Lung (tissue), 12 donors: ENCODE results near the gene RASSF1. TPM values are rescaled to one million over a fixed set of nuclear protein-coding genes. Genes with fewer than 3 reads are reported as not detected.

Experiments
- ATAC-seq: fragments of 200-7000 bp; cut with Tn5 transposase; one replicate; pipeline ENCODE4 v1.9.1; 2020; ENCODE audit warnings: moderate number of reproducible peaks; ENCODE audit not compliant: insufficient read depth, low FRiP score
- DNase-seq, 3 donors: peaks; one replicate each; pipeline ENCODE4 v3.0.0-alpha.2; 2013 to 2017
- H3K27ac ChIP-seq, 2 donors: one replicate each; pipeline ENCODE4 v1.5.1; 2013; ENCODE audit warnings: mild to moderate bottlenecking in 2 of 2, moderate library complexity in 2 of 2, control low read depth in 1 of 2, inconsistent platforms in 1 of 2, low read depth in 1 of 2, low read length in 1 of 2
- H3K27me3 ChIP-seq, 3 donors: one replicate each; pipeline ENCODE4 v1.5.1; 2013; ENCODE audit warnings: low read length in 2 of 3; ENCODE audit not compliant: control insufficient read depth in 3 of 3, insufficient read depth in 3 of 3
- H3K36me3 ChIP-seq, 4 donors: one replicate each; pipeline ENCODE4 v1.5.1; 2013; ENCODE audit warnings: low read length in 4 of 4, mild to moderate bottlenecking in 1 of 4, moderate library complexity in 1 of 4; ENCODE audit not compliant: control insufficient read depth in 4 of 4, insufficient read depth in 4 of 4
- H3K4me1 ChIP-seq, 5 donors: one replicate each; pipeline ENCODE4 v1.5.1; 2013; ENCODE audit warnings: low read length in 5 of 5, mild to moderate bottlenecking in 2 of 5, moderate library complexity in 1 of 5; ENCODE audit not compliant: control insufficient read depth in 5 of 5, insufficient read depth in 5 of 5
- H3K4me3 ChIP-seq: one replicate; pipeline ENCODE4 v1.5.1; 2013; ENCODE audit warnings: mild to moderate bottlenecking, control low read depth, moderate library complexity
- H3K9ac ChIP-seq, 2 donors: one replicate each; pipeline ENCODE4 v1.5.1; 2013; ENCODE audit warnings: low read length in 2 of 2, control low read depth in 1 of 2; ENCODE audit not compliant: insufficient read depth in 1 of 2
- H3K9me3 ChIP-seq, 4 donors: one replicate each; pipeline ENCODE4 v1.5.1; 2013; ENCODE audit warnings: low read length in 3 of 4, mild to moderate bottlenecking in 1 of 4, moderate library complexity in 1 of 4; ENCODE audit not compliant: control insufficient read depth in 4 of 4, insufficient read depth in 3 of 4
- CTCF ChIP-seq: IDR thresholded peaks from 2 replicates; pipeline ENCODE4 v1.5.1; 2012; ENCODE audit warnings: mild to moderate bottlenecking; ENCODE audit errors: control extremely low read depth, extremely low read depth
- WGBS, 2 donors: extraction: QIAGEN DNeasy Blood & Tissue Kit; methylation state at CpG; one replicate each; pipeline ENCODE4 v1.1.7; 2013; 5-methylcytosine and 5-hydroxymethylcytosine counted together
- polyA plus RNA-seq, 2 donors: library from polyadenylated mRNA; stranded (reverse); fragments of 200-250 nt; gene quantifications; one replicate each; pipeline ENCODE4 v1.2.1, GENCODE V29; 2013
- total RNA-seq, 2 donors: library from RNA; depleted of rRNA in 1 of 2; stranded (reverse); fragments of >200 nt in 1 of 2; gene quantifications; one replicate each; pipeline ENCODE4 v1.2.1, GENCODE V29; 2014 to 2021
- donor health status: control.
- donor health status: control.
- donor health status: Bipolar disorder and iron deficiency.
- donor health status: healthy.
- donor health status: DM: yes; HTN: yes; CAD: no.

Gene RASSF1
- total and polyA plus RNA-seq, 4 donors: 36.3 to 59.0 (median 42.0) TPM

GRCh38 chr3:50359760-50360110, 19.1 kb upstream of the RASSF1 start:
- no peak overlapping the region for H3K9ac ChIP-seq
- H3K4me1 ChIP-seq: peaks cover 23 to 38% (median 25%) of the 10 kb centered on the region in 5 donors
- no peaks in the 10 kb centered on the region for H3K27me3 ChIP-seq
- H3K27ac ChIP-seq: peak overlapping the region in 1 of 2 donors; percentile 28
- TF ChIP-seq CTCF: no peak
- DNase-seq (no peak), ATAC-seq (no peak)
- H3K4me3 ChIP-seq: no peak overlapping the region
- H3K36me3 ChIP-seq: peaks cover 3 to 23% (median 10%) of the 10 kb centered on the region in 4 donors
- no peaks in the 10 kb centered on the region for H3K9me3 ChIP-seq
- 22 to 28% methylated on average over 8 of the region's 8 CpGs for WGBS, 2 donors

GRCh38 chr3:50358911-50359759, 18.5 kb upstream of the RASSF1 start, which contains the start of gene TMEM115:
Gene TMEM115, minus strand, starts transcription at chr3:50359521. Its CDS starts 458 bp downstream, at chr3:50359063.
- no peak for TF ChIP-seq CTCF
- ATAC-seq: peak; percentile 97
- Histone ChIP-seq H3K27me3 (no peaks in the 10 kb centered on the region), H3K4me1 (peaks cover 23 to 35% (median 25%) of the 10 kb centered on the region in 5 donors), H3K27ac (peak within 1 kb of the TSS; percentile 86 to 89), H3K4me3 (peak within 1 kb of the TSS; percentile 82), H3K36me3 (peaks cover 7 to 26% (median 15%) of the 10 kb centered on the region in 4 donors), H3K9ac (peak within 1 kb of the TSS; percentile 45 to 88), H3K9me3 (no peaks in the 10 kb centered on the region)
- peak; percentile 97 to 99 (median 99) for DNase-seq
- WGBS, 2 donors: 1 to 2% methylated on average over 64 of the region's 64 CpGs

GRCh38 chr3:50358355-50358910, 17.8 kb upstream of the RASSF1 start:
- H3K9ac ChIP-seq: peak overlapping the region; percentile 45 to 88
- DNase-seq (no peak), ATAC-seq (no peak)
- TF ChIP-seq CTCF: no peak
- no peaks in the 10 kb centered on the region for H3K27me3 ChIP-seq
- peaks cover 23 to 33% (median 25%) of the 10 kb centered on the region in 5 donors for H3K4me1 ChIP-seq
- H3K4me3 ChIP-seq: peak overlapping the region; percentile 82
- peaks cover 9 to 27% (median 18%) of the 10 kb centered on the region in 4 donors for H3K36me3 ChIP-seq
- H3K27ac ChIP-seq: peak overlapping the region; percentile 86 to 89
- no peaks in the 10 kb centered on the region for H3K9me3 ChIP-seq
- 42 to 59% methylated on average over 24 of the region's 24 CpGs for WGBS, 2 donors
